ENCODE data around the gene KMT2E. TPM values are rescaled to one million over a fixed set of nuclear protein-coding genes. Genes with fewer than 3 reads are reported as not detected.

Gene KMT2E
- total RNA-seq, 1 experiment from 2014 or later, result 107 TPM

- H3K9me2 ChIP-seq (replicated peaks; ENCODE audit: insufficient read depth, low read length), result no peaks in the 10 kb centered on the region
- DNase-seq, result no peak
- H3K9ac ChIP-seq (ENCODE audit: low read length), result no peak overlapping the region
- H3K9me3 ChIP-seq (ENCODE audit: low read length), result no peaks in the 10 kb centered on the region
- no peaks in the 10 kb centered on the region for H3K79me2 ChIP-seq (ENCODE audit: low read length)
- H3K4me3 ChIP-seq (ENCODE audit: low read length), result no peak overlapping the region
- peaks cover 3% of the 10 kb centered on the region; the same call in 1 of the 2 replicates for H4K20me1 ChIP-seq (ENCODE audit: insufficient read depth, low read depth, low read length)
- H3K27me3 ChIP-seq (ENCODE audit: low read length), result no peaks in the 10 kb centered on the region
- no peak overlapping the region for H2AFZ ChIP-seq (ENCODE audit: low read length)
- H3K4me1 ChIP-seq (ENCODE audit: low read length), result no peaks in the 10 kb centered on the region
- H3K36me3 ChIP-seq (ENCODE audit: insufficient read depth, low read length), result no peaks in the 10 kb centered on the region
- no peak overlapping the region for H3K27ac ChIP-seq (ENCODE audit: low read length)
- H3K4me2 ChIP-seq (ENCODE audit: low read depth, low read length, poor library complexity, severe bottlenecking), result no peak overlapping the region
These were observed 122.2 kb downstream of the KMT2E start for GRCh38 chr7:105136221-105136620.

DNA sequence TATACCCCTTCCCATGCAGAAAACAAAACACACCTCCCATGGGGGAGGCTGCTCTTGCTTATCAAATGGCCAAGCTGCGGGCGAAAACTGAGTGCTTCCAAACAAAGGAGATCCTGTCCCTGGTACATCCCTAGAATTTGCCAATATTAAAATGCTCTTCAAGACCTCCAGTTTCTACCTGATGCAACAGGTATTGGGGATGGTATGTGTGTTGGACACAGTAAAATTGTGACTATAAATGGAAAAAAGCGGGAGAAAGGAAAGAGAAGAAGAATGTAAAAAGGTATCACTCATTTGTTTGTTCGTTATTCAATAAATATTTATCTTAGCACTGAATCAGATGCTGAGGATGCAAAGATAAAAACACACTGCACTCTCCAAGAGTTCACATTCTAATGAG lies 123.9 kb downstream of the KMT2E start:
- no peaks in the 10 kb centered on the region for H3K27me3 ChIP-seq (ENCODE audit: low read length)
- no peak overlapping the region for H3K9ac ChIP-seq (ENCODE audit: low read length)
- H3K4me2 ChIP-seq (ENCODE audit: low read depth, low read length, poor library complexity, severe bottlenecking), result no peak overlapping the region
- H3K4me1 ChIP-seq (ENCODE audit: low read length), result no peaks in the 10 kb centered on the region
- no peak overlapping the region for H2AFZ ChIP-seq (ENCODE audit: low read length)
- H3K4me3 ChIP-seq (ENCODE audit: low read length), result no peak overlapping the region
- H3K27ac ChIP-seq (ENCODE audit: low read length), result no peak overlapping the region
- H3K36me3 ChIP-seq (ENCODE audit: insufficient read depth, low read length), result no peaks in the 10 kb centered on the region
- H3K79me2 ChIP-seq (ENCODE audit: low read length), result no peaks in the 10 kb centered on the region
- no peaks in the 10 kb centered on the region for H3K9me2 ChIP-seq (replicated peaks; ENCODE audit: insufficient read depth, low read length)
- H3K9me3 ChIP-seq (ENCODE audit: low read length), result no peaks in the 10 kb centered on the region
- peaks cover 3% of the 10 kb centered on the region; the same call in 1 of the 2 replicates for H4K20me1 ChIP-seq (ENCODE audit: insufficient read depth, low read depth, low read length)
- DNase-seq, result no peak

GRCh38 chr7:105139381-105139780 lies 125.4 kb downstream of the KMT2E start:
- Histone ChIP-seq H3K9me3 (ENCODE audit: low read length) (no peaks in the 10 kb centered on the region), H3K4me3 (ENCODE audit: low read length) (no peak overlapping the region), H4K20me1 (ENCODE audit: insufficient read depth, low read depth, low read length) (peaks cover 3% of the 10 kb centered on the region; the same call in 1 of the 2 replicates), H3K9me2 (replicated peaks; ENCODE audit: insufficient read depth, low read length) (no peaks in the 10 kb centered on the region), H3K4me1 (ENCODE audit: low read length) (no peaks in the 10 kb centered on the region), H3K36me3 (ENCODE audit: insufficient read depth, low read length) (no peaks in the 10 kb centered on the region), H3K27ac (ENCODE audit: low read length) (no peak overlapping the region), H3K4me2 (ENCODE audit: low read depth, low read length, poor library complexity, severe bottlenecking) (no peak overlapping the region), H3K79me2 (ENCODE audit: low read length) (no peaks in the 10 kb centered on the region), H2AFZ (ENCODE audit: low read length) (no peak overlapping the region), H3K27me3 (ENCODE audit: low read length) (no peaks in the 10 kb centered on the region), H3K9ac (ENCODE audit: low read length) (no peak overlapping the region)
- no peak for DNase-seq

- Histone ChIP-seq H3K4me1 (ENCODE audit: low read length) (no peaks in the 10 kb centered on the region), H3K27ac (ENCODE audit: low read length) (no peak overlapping the region), H3K9me2 (replicated peaks; ENCODE audit: insufficient read depth, low read length) (no peaks in the 10 kb centered on the region), H4K20me1 (ENCODE audit: insufficient read depth, low read depth, low read length) (peaks cover 3% of the 10 kb centered on the region; the same call in 1 of the 2 replicates), H3K4me2 (ENCODE audit: low read depth, low read length, poor library complexity, severe bottlenecking) (no peak overlapping the region), H3K36me3 (ENCODE audit: insufficient read depth, low read length) (no peaks in the 10 kb centered on the region), H3K79me2 (ENCODE audit: low read length) (no peaks in the 10 kb centered on the region), H3K4me3 (ENCODE audit: low read length) (no peak overlapping the region), H3K27me3 (ENCODE audit: low read length) (no peaks in the 10 kb centered on the region), H3K9me3 (ENCODE audit: low read length) (no peaks in the 10 kb centered on the region), H2AFZ (ENCODE audit: low read length) (no peak overlapping the region), H3K9ac (ENCODE audit: low read length) (no peak overlapping the region)
- DNase-seq, result peak; percentile 54
These were observed 127.1 kb downstream of the KMT2E start for GRCh38 chr7:105141068-105141467.

DNA sequence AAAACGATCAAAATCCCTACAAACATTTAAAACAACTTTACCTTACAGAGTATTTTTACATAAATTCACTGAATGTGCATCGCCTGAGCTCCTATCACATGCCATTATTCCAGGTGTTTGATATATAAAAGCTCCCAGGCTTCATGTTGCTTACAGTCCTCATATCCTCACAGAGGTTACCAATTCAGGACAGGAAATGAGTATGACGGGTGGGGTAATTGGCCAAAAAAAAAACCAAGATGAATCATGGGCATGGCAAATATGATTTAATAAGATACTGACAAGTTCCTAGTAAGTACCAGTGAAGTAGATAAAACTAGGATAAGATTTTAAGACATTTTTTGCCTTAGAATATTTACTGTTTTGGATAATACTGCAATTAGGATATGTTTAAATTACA lies 135.8 kb downstream of the KMT2E start:
- H3K4me2 ChIP-seq (ENCODE audit: low read depth, low read length, poor library complexity, severe bottlenecking), result no peak overlapping the region
- no peaks in the 10 kb centered on the region for H3K9me3 ChIP-seq (ENCODE audit: low read length)
- no peaks in the 10 kb centered on the region for H3K9me2 ChIP-seq (replicated peaks; ENCODE audit: insufficient read depth, low read length)
- no peaks in the 10 kb centered on the region for H3K79me2 ChIP-seq (ENCODE audit: low read length)
- H3K36me3 ChIP-seq (ENCODE audit: insufficient read depth, low read length), result no peaks in the 10 kb centered on the region
- DNase-seq, result no peak
- no peak overlapping the region for H2AFZ ChIP-seq (ENCODE audit: low read length)
- H3K9ac ChIP-seq (ENCODE audit: low read length), result no peak overlapping the region
- no peaks in the 10 kb centered on the region for H4K20me1 ChIP-seq (ENCODE audit: insufficient read depth, low read depth, low read length)
- H3K27ac ChIP-seq (ENCODE audit: low read length), result no peak overlapping the region
- no peak overlapping the region for H3K4me3 ChIP-seq (ENCODE audit: low read length)
- H3K4me1 ChIP-seq (ENCODE audit: low read length), result no peaks in the 10 kb centered on the region
- no peaks in the 10 kb centered on the region for H3K27me3 ChIP-seq (ENCODE audit: low read length)

GRCh38 chr7:105151152-105151551 lies 137.1 kb downstream of the KMT2E start:
- Histone ChIP-seq H3K9me3 (ENCODE audit: low read length) (no peaks in the 10 kb centered on the region), H4K20me1 (ENCODE audit: insufficient read depth, low read depth, low read length) (0 out of 2 replicates have a peak, but pooled peaks cover 4% of the 10 kb centered on the region), H3K36me3 (ENCODE audit: insufficient read depth, low read length) (no peaks in the 10 kb centered on the region), H3K27ac (ENCODE audit: low read length) (no peak overlapping the region), H3K9me2 (replicated peaks; ENCODE audit: insufficient read depth, low read length) (no peaks in the 10 kb centered on the region), H3K9ac (ENCODE audit: low read length) (no peak overlapping the region), H3K4me3 (ENCODE audit: low read length) (no peak overlapping the region), H3K79me2 (ENCODE audit: low read length) (no peaks in the 10 kb centered on the region), H3K27me3 (ENCODE audit: low read length) (no peaks in the 10 kb centered on the region), H3K4me1 (ENCODE audit: low read length) (no peaks in the 10 kb centered on the region), H3K4me2 (ENCODE audit: low read depth, low read length, poor library complexity, severe bottlenecking) (no peak overlapping the region), H2AFZ (ENCODE audit: low read length) (no peak overlapping the region)
- no peak for DNase-seq

DNA sequence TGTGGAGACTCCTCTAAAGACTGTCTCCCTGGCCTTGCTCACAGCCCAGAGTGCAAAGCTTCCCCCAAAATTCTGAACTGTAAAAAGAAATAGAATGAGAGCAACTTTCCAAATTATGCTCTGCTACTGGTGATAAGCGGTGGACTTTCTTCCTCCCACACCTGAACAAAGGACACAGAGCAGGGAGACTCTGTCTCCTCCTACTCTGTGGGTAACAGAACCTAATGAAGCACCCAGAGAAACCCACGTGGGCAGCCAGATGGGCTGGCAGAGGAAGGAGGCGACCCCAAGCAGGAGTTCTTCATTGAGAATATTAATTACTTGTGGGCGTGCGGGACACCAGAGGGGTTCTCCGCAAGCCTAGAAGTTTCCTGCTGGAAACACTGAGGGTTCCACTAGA lies 139.5 kb downstream of the KMT2E start:
- Histone ChIP-seq H3K9me2 (replicated peaks; ENCODE audit: insufficient read depth, low read length) (no peaks in the 10 kb centered on the region), H3K27ac (ENCODE audit: low read length) (no peak overlapping the region), H3K4me2 (ENCODE audit: low read depth, low read length, poor library complexity, severe bottlenecking) (no peak overlapping the region), H2AFZ (ENCODE audit: low read length) (no peak overlapping the region), H3K9me3 (ENCODE audit: low read length) (no peaks in the 10 kb centered on the region), H3K36me3 (ENCODE audit: insufficient read depth, low read length) (no peaks in the 10 kb centered on the region), H3K9ac (ENCODE audit: low read length) (no peak overlapping the region), H3K27me3 (ENCODE audit: low read length) (no peaks in the 10 kb centered on the region), H3K79me2 (ENCODE audit: low read length) (no peaks in the 10 kb centered on the region), H4K20me1 (ENCODE audit: insufficient read depth, low read depth, low read length) (0 out of 2 replicates have a peak, but pooled peaks cover 4% of the 10 kb centered on the region), H3K4me1 (ENCODE audit: low read length) (no peaks in the 10 kb centered on the region), H3K4me3 (ENCODE audit: low read length) (no peak overlapping the region)
- DNase-seq, result no peak

DNA sequence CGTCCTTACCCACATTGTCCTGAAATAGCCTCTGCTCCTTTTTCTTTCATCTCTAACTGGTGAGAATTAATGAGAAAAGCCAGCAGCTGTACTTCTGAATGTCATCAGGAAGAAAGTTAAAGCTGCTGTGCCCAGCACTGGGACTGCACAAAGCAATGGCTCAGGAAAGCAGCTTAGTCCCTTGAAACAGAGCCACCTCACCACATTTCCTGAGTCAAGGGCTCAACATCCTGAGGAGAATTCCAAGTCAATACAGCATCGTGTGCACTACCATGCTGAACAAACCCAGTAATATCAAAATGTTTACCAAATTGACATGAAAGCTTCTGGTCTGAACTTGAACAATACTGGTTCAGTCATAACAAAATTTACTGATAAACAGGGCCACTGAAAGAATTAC lies 140.1 kb downstream of the KMT2E start:
- no peaks in the 10 kb centered on the region for H3K4me1 ChIP-seq (ENCODE audit: low read length)
- no peaks in the 10 kb centered on the region for H3K9me2 ChIP-seq (replicated peaks; ENCODE audit: insufficient read depth, low read length)
- 0 out of 2 replicates have a peak, but pooled peaks cover 4% of the 10 kb centered on the region for H4K20me1 ChIP-seq (ENCODE audit: insufficient read depth, low read depth, low read length)
- H3K4me2 ChIP-seq (ENCODE audit: low read depth, low read length, poor library complexity, severe bottlenecking), result no peak overlapping the region
- H3K79me2 ChIP-seq (ENCODE audit: low read length), result no peaks in the 10 kb centered on the region
- no peak overlapping the region for H3K9ac ChIP-seq (ENCODE audit: low read length)
- H3K27me3 ChIP-seq (ENCODE audit: low read length), result no peaks in the 10 kb centered on the region
- no peaks in the 10 kb centered on the region for H3K36me3 ChIP-seq (ENCODE audit: insufficient read depth, low read length)
- H3K27ac ChIP-seq (ENCODE audit: low read length), result no peak overlapping the region
- no peak overlapping the region for H2AFZ ChIP-seq (ENCODE audit: low read length)
- H3K4me3 ChIP-seq (ENCODE audit: low read length), result no peak overlapping the region
- no peak for DNase-seq
- no peaks in the 10 kb centered on the region for H3K9me3 ChIP-seq (ENCODE audit: low read length)

- H3K27me3 ChIP-seq (ENCODE audit: low read length), result no peaks in the 10 kb centered on the region
- no peak overlapping the region for H3K4me2 ChIP-seq (ENCODE audit: low read depth, low read length, poor library complexity, severe bottlenecking)
- no peaks in the 10 kb centered on the region for H3K9me3 ChIP-seq (ENCODE audit: low read length)
- no peaks in the 10 kb centered on the region for H3K79me2 ChIP-seq (ENCODE audit: low read length)
- H3K4me3 ChIP-seq (ENCODE audit: low read length), result no peak overlapping the region
- no peaks in the 10 kb centered on the region for H3K9me2 ChIP-seq (replicated peaks; ENCODE audit: insufficient read depth, low read length)
- H3K4me1 ChIP-seq (ENCODE audit: low read length), result no peaks in the 10 kb centered on the region
- no peak overlapping the region for H3K27ac ChIP-seq (ENCODE audit: low read length)
- 0 out of 2 replicates have a peak, but pooled peaks cover 4% of the 10 kb centered on the region for H4K20me1 ChIP-seq (ENCODE audit: insufficient read depth, low read depth, low read length)
- H2AFZ ChIP-seq (ENCODE audit: low read length), result no peak overlapping the region
- no peak for DNase-seq
- no peak overlapping the region for H3K9ac ChIP-seq (ENCODE audit: low read length)
- no peaks in the 10 kb centered on the region for H3K36me3 ChIP-seq (ENCODE audit: insufficient read depth, low read length)
These were observed 142.7 kb downstream of the KMT2E start for GRCh38 chr7:105156731-105157130.
